Measurements from ENCODE around the gene UHRF2. TPM values are rescaled to one million over a fixed set of nuclear protein-coding genes. Genes with fewer than 3 reads are reported as not detected.

UHRF2 gene
- total RNA-seq, 8 experiments from 2014 or later, result 23.3 to 65.0 (median 34.4) TPM

- H3K4me3 ChIP-seq, result no peak overlapping the region
These were observed 3.2 kb upstream of the UHRF2 start for GRCh38 chr9:6409811-6410210.

GRCh38 chr9:6410633-6411032, 2.4 kb upstream of the UHRF2 start:
- ATAC-seq (replicated peaks in 6 of 8), result no peak
- Histone ChIP-seq H3K4me3 (no peak overlapping the region), H3K27ac (no peak overlapping the region), H3K4me1 (replicated peaks in 1 of 2) (peaks cover 8 to 15% of the 10 kb centered on the region in 2 donors)
- 71 to 100% (median 84%) methylated on average over 1 to 4 of the region's 4 CpGs for WGBS, 10 experiments
- in situ Hi-C loops (cut with MboI; ENCODE audit: low pct_unique_long_range_greater_than_20kb in 2 of 9, low sequenced_read_pairs in 9 of 9, unreplicated experiment in 9 of 9), result no loop called here

More at GRCh38 chr9:6409811-6410210, 3.2 kb upstream of the UHRF2 start:
- no peak overlapping the region for H3K27ac ChIP-seq
- 0 to 93% (median 72%) methylated on average over 1 to 3 of the region's 3 CpGs for WGBS, 10 experiments
- in situ Hi-C loops (cut with MboI; ENCODE audit: low pct_unique_long_range_greater_than_20kb in 2 of 9, low sequenced_read_pairs in 9 of 9, unreplicated experiment in 9 of 9), result no loop called here
- peaks cover 3 to 8% of the 10 kb centered on the region in 2 donors for H3K4me1 ChIP-seq (replicated peaks in 1 of 2)
- no peak for ATAC-seq (replicated peaks in 6 of 8)

GRCh38 chr9:6413365-6414246, 607 bp downstream of the UHRF2 start:
- 0% methylated on average over 1 to 6 of the region's 92 CpGs; no CpG with 5 or more reads in 4 of the 10 experiments for WGBS, 10 experiments
- peaks cover 8 to 15% of the 10 kb centered on the region in 2 donors for H3K4me1 ChIP-seq (replicated peaks in 1 of 2)
- peak overlapping the region; percentile 60 to 83 for H3K27ac ChIP-seq
- in situ Hi-C loops (cut with MboI; ENCODE audit: low pct_unique_long_range_greater_than_20kb in 2 of 9, low sequenced_read_pairs in 9 of 9, unreplicated experiment in 9 of 9), result no loop called here
- H3K4me3 ChIP-seq, result peak overlapping the region; percentile 67 to 98 (median 74)
- peak; percentile 16 to 68 (median 59) for ATAC-seq (replicated peaks in 6 of 8)

GRCh38 chr9:6414247-6414641, 1.2 kb downstream of the UHRF2 start:
- in situ Hi-C loops (cut with MboI; ENCODE audit: low pct_unique_long_range_greater_than_20kb in 2 of 9, low sequenced_read_pairs in 9 of 9, unreplicated experiment in 9 of 9), result no loop called here
- Histone ChIP-seq H3K4me3 (peak overlapping the region; percentile 67 to 98 (median 74)), H3K4me1 (replicated peaks in 1 of 2) (peaks cover 8 to 15% of the 10 kb centered on the region in 2 donors), H3K27ac (no peak overlapping the region)
- peak in 2 of 8 experiments; percentile 4 to 6 for ATAC-seq (replicated peaks in 6 of 8)
- 0 to 17% (median 1%) methylated on average over 1 to 10 of the region's 11 CpGs; no CpG with 5 or more reads in 2 of the 10 experiments for WGBS, 10 experiments

GRCh38 chr9:6415266-6415665, 2.3 kb downstream of the UHRF2 start:
- peak overlapping the region; percentile 67 to 98 (median 74) for H3K4me3 ChIP-seq
- no peak overlapping the region for H3K27ac ChIP-seq
- WGBS, 10 experiments, result 61 to 100% (median 73%) methylated on average over 1 to 5 of the region's 5 CpGs; no CpG with 5 or more reads in 2 of the 10 experiments
- peaks cover 8 to 15% of the 10 kb centered on the region in 2 donors for H3K4me1 ChIP-seq (replicated peaks in 1 of 2)
- in situ Hi-C loops (cut with MboI; ENCODE audit: low pct_unique_long_range_greater_than_20kb in 2 of 9, low sequenced_read_pairs in 9 of 9, unreplicated experiment in 9 of 9), result no loop called here
- ATAC-seq (replicated peaks in 6 of 8), result no peak

GRCh38 chr9:6417186-6417585, 4.2 kb downstream of the UHRF2 start:
- peaks cover 8 to 15% of the 10 kb centered on the region in 2 donors for H3K4me1 ChIP-seq (replicated peaks in 1 of 2)
- no peak for ATAC-seq (replicated peaks in 6 of 8)
- H3K4me3 ChIP-seq, result no peak overlapping the region
- in situ Hi-C loops (cut with MboI; ENCODE audit: low pct_unique_long_range_greater_than_20kb in 2 of 9, low sequenced_read_pairs in 9 of 9, unreplicated experiment in 9 of 9), result no loop called here
- no peak overlapping the region for H3K27ac ChIP-seq
- 0 to 100% (median 78%) methylated on average over 1 to 3 of the region's 3 CpGs; no CpG with 5 or more reads in 1 of the 10 experiments for WGBS, 10 experiments

- WGBS, 10 experiments, result 67 to 100% (median 88%) methylated on average over 1 to 3 of the region's 3 CpGs; no CpG with 5 or more reads in 2 of the 10 experiments
- Histone ChIP-seq H3K4me3 (no peak overlapping the region), H3K4me1 (replicated peaks in 1 of 2) (peaks cover 5 to 11% of the 10 kb centered on the region in 2 donors), H3K27ac (no peak overlapping the region)
- ATAC-seq (replicated peaks in 6 of 8), result no peak
- in situ Hi-C loops (cut with MboI; ENCODE audit: low pct_unique_long_range_greater_than_20kb in 2 of 9, low sequenced_read_pairs in 9 of 9, unreplicated experiment in 9 of 9), result no loop called here
These were observed 5.8 kb downstream of the UHRF2 start for GRCh38 chr9:6418764-6419163.

- H3K4me1 ChIP-seq (replicated peaks in 1 of 2), result no peaks in the 10 kb centered on the region
- 0 to 100% (median 25%) methylated on average over 1 of the region's 1 CpG; no CpG with 5 or more reads in 3 of the 10 experiments for WGBS, 10 experiments
- ATAC-seq (replicated peaks in 6 of 8), result peak in 3 of 8 experiments; percentile 39 to 73 (median 71)
- no peak overlapping the region for H3K4me3 ChIP-seq
- in situ Hi-C loops (cut with MboI; ENCODE audit: low pct_unique_long_range_greater_than_20kb in 2 of 9, low sequenced_read_pairs in 9 of 9, unreplicated experiment in 9 of 9), result no loop called here
- H3K27ac ChIP-seq, result no peak overlapping the region
These were observed 11.9 kb downstream of the UHRF2 start for GRCh38 chr9:6424940-6425339.

- Histone ChIP-seq H3K4me3 (no peak overlapping the region), H3K4me1 (replicated peaks in 1 of 2) (no peaks in the 10 kb centered on the region), H3K27ac (no peak overlapping the region)
- in situ Hi-C loops (cut with MboI; ENCODE audit: low pct_unique_long_range_greater_than_20kb in 2 of 9, low sequenced_read_pairs in 9 of 9, unreplicated experiment in 9 of 9), result no loop called here
- no peak for ATAC-seq (replicated peaks in 6 of 8)
- 7 to 93% (median 81%) methylated on average over 2 of the region's 2 CpGs; no CpG with 5 or more reads in 3 of the 10 experiments for WGBS, 10 experiments
These were observed 13.1 kb downstream of the UHRF2 start for GRCh38 chr9:6426117-6426516.

GRCh38 chr9:6428940-6429889, 16.2 kb downstream of the UHRF2 start:
- in situ Hi-C loops (cut with MboI; ENCODE audit: low pct_unique_long_range_greater_than_20kb in 2 of 9, low sequenced_read_pairs in 9 of 9, unreplicated experiment in 9 of 9), result no loop called here
- Histone ChIP-seq H3K4me3 (no peak overlapping the region), H3K27ac (no peak overlapping the region), H3K4me1 (replicated peaks in 1 of 2) (no peaks in the 10 kb centered on the region)
- 80 to 100% (median 98%) methylated on average over 1 to 9 of the region's 11 CpGs for WGBS, 10 experiments
- no peak for ATAC-seq (replicated peaks in 6 of 8)

- no peak overlapping the region for H3K27ac ChIP-seq
- in situ Hi-C loops (cut with MboI; ENCODE audit: low pct_unique_long_range_greater_than_20kb in 2 of 9, low sequenced_read_pairs in 9 of 9, unreplicated experiment in 9 of 9), result no loop called here
These were observed 18.0 kb downstream of the UHRF2 start for GRCh38 chr9:6431038-6431437.

GRCh38 chr9:6433410-6433809, 20.4 kb downstream of the UHRF2 start:
- Histone ChIP-seq H3K4me3 (no peak overlapping the region), H3K4me1 (replicated peaks in 1 of 2) (no peaks in the 10 kb centered on the region), H3K27ac (no peak overlapping the region)
- no peak for ATAC-seq (replicated peaks in 6 of 8)
- 68 to 100% (median 96%) methylated on average over 2 of the region's 2 CpGs; no CpG with 5 or more reads in 1 of the 10 experiments for WGBS, 10 experiments
- in situ Hi-C loops (cut with MboI; ENCODE audit: low pct_unique_long_range_greater_than_20kb in 2 of 9, low sequenced_read_pairs in 9 of 9, unreplicated experiment in 9 of 9), result no loop called here

More at GRCh38 chr9:6431038-6431437, 18.0 kb downstream of the UHRF2 start:
- ATAC-seq (replicated peaks in 6 of 8), result peak in 3 of 8 experiments; percentile 97
- no peaks in the 10 kb centered on the region for H3K4me1 ChIP-seq (replicated peaks in 1 of 2)
- H3K4me3 ChIP-seq, result no peak overlapping the region
